ENCODE data around the gene GRAP2. TPM values are rescaled to one million over a fixed set of nuclear protein-coding genes. Genes with fewer than 3 reads are reported as not detected.
A peak's percentile ranks its signal among the peaks of the same experiment; 100 is the strongest.

GRAP2 gene
- total and polyA plus RNA-seq, 11 donors = 0.24 to 5.0 (median 0.85) TPM; not detected in 1

- H3K27ac ChIP-seq = peak overlapping the region in 1 of 12 donors; percentile 47
- H3K4me3 ChIP-seq = no peak overlapping the region
- H3K36me3 ChIP-seq = no peaks in the 10 kb centered on the region
- H3K9me3 ChIP-seq = no peaks in the 10 kb centered on the region
- DNase-seq (no peak), ATAC-seq (no peak)
- no peak for TF ChIP-seq POLR2A (IDR thresholded peaks at IDR 0.05)
- TF ChIP-seq CTCF (IDR thresholded peaks at IDR 0.05) = no peak
- peaks cover 0 to 24% (median 5%) of the 10 kb centered on the region in 12 donors for H3K4me1 ChIP-seq
- intact Hi-C loops (cut with DNase I) = no loop called here
- H3K27me3 ChIP-seq = peaks cover 0 to 50% (median 9%) of the 10 kb centered on the region in 9 donors
- 84 to 89% (median 86%) methylated on average over 3 of the region's 3 CpGs for WGBS, 4 donors
These were observed 96.5 kb downstream of the GRAP2 start for GRCh38 chr22:39997421-39997820.

GRCh38 chr22:39997939-39998726 is 97.2 kb downstream of the GRAP2 start:
- no peak for TF ChIP-seq POLR2A (IDR thresholded peaks at IDR 0.05)
- no peak for TF ChIP-seq CTCF (IDR thresholded peaks at IDR 0.05)
- H3K9me3 ChIP-seq = no peaks in the 10 kb centered on the region
- intact Hi-C loops (cut with DNase I) = no loop called here
- DNase-seq (peak in 1 of 5 donors; percentile 31), ATAC-seq (peak; percentile 24 to 64 (median 54))
- H3K27ac ChIP-seq = peak overlapping the region in 1 of 12 donors; percentile 47
- H3K4me3 ChIP-seq = no peak overlapping the region
- no peaks in the 10 kb centered on the region for H3K36me3 ChIP-seq
- 52 to 65% (median 55%) methylated on average over 10 to 11 of the region's 11 CpGs for WGBS, 4 donors
- H3K4me1 ChIP-seq = peaks cover 0 to 24% (median 5%) of the 10 kb centered on the region in 12 donors
- H3K27me3 ChIP-seq = peaks cover 0 to 45% (median 9%) of the 10 kb centered on the region in 9 donors

- Histone ChIP-seq H3K4me3 (no peak overlapping the region), H3K36me3 (no peaks in the 10 kb centered on the region), H3K9me3 (no peaks in the 10 kb centered on the region), H3K27ac (no peak overlapping the region), H3K4me1 (peaks cover 0 to 23% (median 5%) of the 10 kb centered on the region in 12 donors), H3K27me3 (peaks cover 0 to 34% (median 9%) of the 10 kb centered on the region in 9 donors)
- 76 to 95% (median 86%) methylated on average over 15 to 16 of the region's 16 CpGs for WGBS, 4 donors
- no peak for TF ChIP-seq CTCF (IDR thresholded peaks at IDR 0.05)
- TF ChIP-seq POLR2A (IDR thresholded peaks at IDR 0.05) = no peak
- ATAC-seq = no peak
- DNase-seq = no peak
- intact Hi-C loops (cut with DNase I) = no loop called here
These were observed 98.4 kb downstream of the GRAP2 start for GRCh38 chr22:39999144-39999757.

GRCh38 chr22:40000171-40000570 is 99.3 kb downstream of the GRAP2 start:
- no peaks in the 10 kb centered on the region for H3K9me3 ChIP-seq
- H3K27me3 ChIP-seq = peaks cover 0 to 27% (median 5%) of the 10 kb centered on the region in 9 donors
- no peak overlapping the region for H3K27ac ChIP-seq
- intact Hi-C loops (cut with DNase I) = no loop called here
- ATAC-seq = no peak
- H3K4me1 ChIP-seq = peaks cover 0 to 18% (median 4%) of the 10 kb centered on the region in 12 donors
- H3K36me3 ChIP-seq = no peaks in the 10 kb centered on the region
- TF ChIP-seq POLR2A (IDR thresholded peaks at IDR 0.05) = no peak
- TF ChIP-seq CTCF (IDR thresholded peaks at IDR 0.05) = no peak
- 79 to 91% (median 90%) methylated on average over 5 of the region's 5 CpGs for WGBS, 4 donors
- H3K4me3 ChIP-seq = no peak overlapping the region
- DNase-seq = no peak
